ENCODE results near the gene RLIM.

Gene RLIM

GRCh38 chrX:74536832-74537371 is 77.5 kb downstream of the RLIM start:
- TF ChIP-seq CTCF (IDR thresholded peaks at IDR 0.05; ENCODE audit: low read depth, low read length, missing control alignments): no peak
- H3K4me3 ChIP-seq (replicated peaks; ENCODE audit: low read depth, low read length): peak overlapping the region; percentile 40
- no peak for DNase-seq (ENCODE audit: extremely low read depth, low read depth)

GRCh38 chrX:74536152-74536831 is 78.1 kb downstream of the RLIM start:
- no peak for DNase-seq (ENCODE audit: extremely low read depth, low read depth)
- peak overlapping the region; percentile 40 for H3K4me3 ChIP-seq (replicated peaks; ENCODE audit: low read depth, low read length)
- TF ChIP-seq CTCF (IDR thresholded peaks at IDR 0.05; ENCODE audit: low read depth, low read length, missing control alignments): peak; percentile 17

GRCh38 chrX:74535408-74536151 is 78.8 kb downstream of the RLIM start:
- peak; percentile 40 for DNase-seq (ENCODE audit: extremely low read depth, low read depth)
- peak overlapping the region; percentile 40 for H3K4me3 ChIP-seq (replicated peaks; ENCODE audit: low read depth, low read length)
- TF ChIP-seq CTCF (IDR thresholded peaks at IDR 0.05; ENCODE audit: low read depth, low read length, missing control alignments): peak; percentile 42

Data from HFF-Myc (cell line).